IPS-18c (cell line): ENCODE data around the gene IFI27.
"Not testable (repeated sequence)": the region's sequence is repeated elsewhere in the genome, so short reads cannot be mapped to it uniquely, and the experiment has no call there.

ENCODE experiments used
- H3K4me3 ChIP-seq: 2 replicates; pipeline ENCODE4 v1.7.0; 2013; ENCODE audit warnings: low read depth, mild to moderate bottlenecking, low read length, moderate library complexity; ENCODE audit not compliant: insufficient read depth
- H3K9me3 ChIP-seq: one replicate; pipeline ENCODE4 v1.6.1; 2013; ENCODE audit warnings: mild to moderate bottlenecking, low read length, moderate library complexity; ENCODE audit not compliant: control insufficient read depth, insufficient read depth

The IFI27 gene

DNA sequence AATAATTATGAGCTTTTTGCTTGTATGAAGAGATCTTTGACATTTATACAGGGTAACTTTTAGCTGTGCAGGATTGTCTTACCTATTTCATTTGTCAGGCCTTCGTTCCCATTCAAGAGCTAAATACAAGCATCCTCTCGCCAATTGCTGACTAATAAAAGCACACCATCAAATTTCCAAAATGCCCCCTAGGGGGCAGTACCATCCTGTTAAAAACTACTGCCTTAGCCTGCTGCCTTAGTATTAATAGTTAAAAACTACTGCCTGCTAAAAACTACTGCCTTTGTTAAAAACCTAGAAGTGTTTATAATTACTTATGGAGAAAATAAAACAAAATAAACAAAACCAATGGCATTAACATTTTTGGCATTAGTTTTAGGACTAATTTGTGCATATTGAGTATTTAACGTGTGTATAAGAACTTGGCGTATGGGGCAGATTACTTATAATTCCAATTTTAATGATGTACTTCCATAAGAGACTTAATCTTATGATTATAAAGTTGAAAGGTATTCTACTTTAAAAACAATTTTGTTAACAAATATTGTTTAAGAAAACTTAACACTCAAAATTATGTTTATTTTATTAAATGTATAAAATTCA is 21.9 kb downstream of the IFI27 start:
- Histone ChIP-seq H3K4me3 (no peak overlapping the region), H3K9me3 (no peaks in the 10 kb centered on the region)

- Histone ChIP-seq H3K4me3 (no peak overlapping the region), H3K9me3 (no peaks in the 10 kb centered on the region)
Measured at GRCh38 chr14:94135476-94135875, 24.9 kb downstream of the IFI27 start.

- H3K9me3 ChIP-seq, result no peaks in the 10 kb centered on the region
- no peak overlapping the region for H3K4me3 ChIP-seq
Measured at GRCh38 chr14:94136575-94137331, 26.2 kb downstream of the IFI27 start.

DNA sequence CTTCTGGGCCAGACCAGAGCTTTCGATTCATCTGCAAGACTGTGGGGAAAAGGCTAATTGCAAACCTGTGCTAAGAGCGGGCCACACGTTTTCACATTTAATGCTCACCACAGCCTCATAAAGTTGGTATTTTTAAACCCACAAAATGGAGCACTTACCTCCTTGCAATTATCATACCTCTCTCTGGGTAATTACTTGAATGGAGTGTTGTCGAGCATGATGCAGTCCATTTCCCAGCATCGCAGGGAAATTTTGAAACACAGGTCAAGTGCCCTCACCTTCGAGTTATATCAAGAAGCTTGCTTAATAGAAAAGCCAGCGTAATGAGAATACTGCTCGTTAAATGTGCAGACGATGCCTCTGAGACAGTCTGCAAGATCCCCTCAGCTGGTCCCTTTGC is 27.7 kb downstream of the IFI27 start:
- H3K9me3 ChIP-seq, result no peaks in the 10 kb centered on the region

DNA sequence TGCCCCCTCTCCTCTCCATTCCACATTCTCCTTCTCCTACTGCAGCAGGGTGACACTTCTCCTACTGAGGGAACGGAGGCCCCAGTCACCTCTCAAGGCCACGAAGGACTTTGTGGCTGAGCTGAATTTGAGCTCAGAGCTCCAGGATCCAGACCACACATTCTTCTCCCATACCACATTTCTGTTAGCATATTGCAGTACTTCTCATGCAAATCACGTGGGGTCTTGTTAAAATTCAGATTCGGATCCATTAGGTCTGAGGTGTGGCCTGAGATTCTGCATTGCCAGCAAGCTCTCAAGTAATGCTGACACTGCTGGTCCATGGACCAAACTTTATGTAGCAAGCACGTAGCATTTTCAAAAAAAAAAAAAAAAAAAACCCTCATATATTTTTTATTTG is 28.5 kb downstream of the IFI27 start:
- no peak overlapping the region for H3K4me3 ChIP-seq
- no peaks in the 10 kb centered on the region for H3K9me3 ChIP-seq

More for the DNA sequence above, 27.7 kb downstream of the IFI27 start:
- no peak overlapping the region for H3K4me3 ChIP-seq

GRCh38 chr14:94139421-94139820 is 28.9 kb downstream of the IFI27 start:
- Histone ChIP-seq H3K4me3 (no peak overlapping the region), H3K9me3 (no peaks in the 10 kb centered on the region)

GRCh38 chr14:94142247-94142646 is 31.7 kb downstream of the IFI27 start:
- Histone ChIP-seq H3K4me3 (no peak overlapping the region), H3K9me3 (no peaks in the 10 kb centered on the region)

- no peaks in the 10 kb centered on the region for H3K9me3 ChIP-seq
- H3K4me3 ChIP-seq, result no peak overlapping the region
Measured at GRCh38 chr14:94142836-94143235, 32.3 kb downstream of the IFI27 start.

- no peak overlapping the region for H3K4me3 ChIP-seq
- no peaks in the 10 kb centered on the region for H3K9me3 ChIP-seq
Measured at GRCh38 chr14:94143239-94143638, 32.7 kb downstream of the IFI27 start.

- no peaks in the 10 kb centered on the region for H3K9me3 ChIP-seq
Measured at GRCh38 chr14:94143711-94144110, 33.2 kb downstream of the IFI27 start.

GRCh38 chr14:94144765-94145164 is 34.2 kb downstream of the IFI27 start:
- no peak overlapping the region for H3K4me3 ChIP-seq
- H3K9me3 ChIP-seq, result no peaks in the 10 kb centered on the region

More at GRCh38 chr14:94143711-94144110, 33.2 kb downstream of the IFI27 start:
- H3K4me3 ChIP-seq, result no peak overlapping the region

DNA sequence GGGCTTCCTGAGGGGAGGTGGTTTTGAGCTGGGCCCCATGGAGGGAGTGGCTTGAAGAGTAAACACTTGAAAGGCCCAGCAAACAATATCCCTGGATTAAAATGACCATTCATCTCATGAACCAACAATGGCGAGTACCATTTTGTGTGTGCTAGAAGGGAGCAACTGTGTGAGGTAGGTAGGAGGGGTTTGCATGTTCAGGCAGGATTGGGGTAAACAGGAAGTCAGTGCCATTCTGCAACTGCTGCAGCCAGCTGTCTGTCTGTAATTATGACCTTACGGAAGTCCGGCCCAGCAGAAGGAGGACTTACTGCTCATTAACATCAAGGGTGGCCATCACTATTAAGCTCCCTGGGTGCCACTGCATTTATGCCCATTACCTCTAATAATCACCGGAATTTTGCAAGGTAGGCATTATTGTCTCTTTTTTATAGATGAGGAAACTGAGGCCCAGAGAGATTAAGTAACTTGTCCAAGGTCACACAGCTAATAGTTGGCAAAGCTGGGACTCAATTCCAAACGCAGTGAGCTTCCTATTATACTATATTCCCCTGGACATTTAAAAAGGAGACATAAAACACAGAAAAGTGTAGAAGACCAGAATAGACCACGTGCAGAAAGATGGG is 35.5 kb downstream of the IFI27 start:
- no peak overlapping the region for H3K4me3 ChIP-seq

DNA sequence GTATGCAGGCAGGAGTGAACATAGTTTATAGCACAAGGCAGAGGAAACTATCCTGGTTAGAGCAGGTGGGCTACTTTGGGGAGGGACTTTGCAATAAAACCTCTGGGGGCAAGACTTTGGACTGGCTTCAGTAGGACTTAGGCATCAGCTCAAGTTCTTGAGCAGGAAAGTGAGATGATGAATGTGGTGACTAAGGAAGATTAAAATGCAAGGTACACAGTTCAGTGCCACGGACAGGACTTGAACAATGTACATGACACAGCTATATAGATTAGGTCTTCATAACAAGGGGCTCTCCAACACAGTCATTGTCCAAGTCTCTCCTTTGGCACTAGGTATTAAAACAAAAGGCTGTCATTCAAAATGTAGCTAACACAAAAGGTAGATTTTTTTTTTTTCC is 42.1 kb downstream of the IFI27 start:
- Histone ChIP-seq H3K4me3 (no peak overlapping the region), H3K9me3 (no peaks in the 10 kb centered on the region)

More for the DNA sequence above, 35.5 kb downstream of the IFI27 start:
- no peaks in the 10 kb centered on the region for H3K9me3 ChIP-seq

DNA sequence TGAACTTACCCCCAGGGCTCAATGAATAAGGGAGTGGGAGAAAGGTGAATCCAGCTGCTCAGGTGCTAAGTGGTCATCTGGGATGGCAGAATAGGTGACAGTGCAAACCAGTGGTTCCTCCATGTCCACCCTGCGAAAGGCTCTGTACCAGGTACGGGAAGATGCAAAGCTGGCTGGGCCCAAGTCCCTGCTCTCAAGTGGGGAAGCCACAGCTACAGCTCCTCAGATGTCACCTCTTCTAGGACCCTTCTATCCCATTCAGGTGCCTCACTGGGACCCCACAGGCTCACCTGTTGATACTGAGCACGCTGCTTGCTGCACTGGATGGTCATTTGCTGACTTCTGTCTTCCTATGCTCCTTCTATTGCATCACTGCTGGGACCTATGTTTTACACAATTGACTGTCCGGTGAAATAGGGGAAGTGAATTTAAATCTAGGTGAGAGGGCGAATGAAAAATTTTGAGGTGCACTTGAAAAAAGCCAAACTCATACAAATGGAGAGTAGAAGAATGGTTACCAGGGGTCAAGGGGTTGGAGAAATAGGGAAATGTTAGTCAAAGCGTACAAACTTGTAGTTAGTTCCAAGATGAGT is 43.3 kb downstream of the IFI27 start:
- Histone ChIP-seq H3K4me3 (no peak overlapping the region), H3K9me3 (no peaks in the 10 kb centered on the region)

DNA sequence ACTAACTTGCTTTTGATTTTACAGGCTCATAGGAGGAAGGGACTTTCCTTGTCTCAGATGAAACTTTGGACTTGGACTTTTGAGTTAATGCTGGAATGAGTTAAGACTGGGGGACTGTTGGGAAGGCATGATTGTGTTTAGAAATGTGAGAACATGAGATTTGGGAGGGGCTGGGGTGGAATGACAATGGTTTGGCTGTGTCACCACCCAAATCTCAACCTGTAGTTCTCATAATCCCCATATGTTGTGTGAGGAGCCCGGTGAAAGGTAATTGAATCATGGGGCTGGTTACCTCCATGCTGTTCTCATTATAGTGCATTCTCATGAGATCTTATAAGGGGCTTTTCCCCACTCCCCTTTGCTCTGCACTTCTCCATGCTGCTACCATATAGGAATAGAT is 45.6 kb downstream of the IFI27 start:
- not testable (repeated sequence) for H3K4me3 ChIP-seq, H3K9me3 ChIP-seq

- H3K4me3 ChIP-seq, result no peak overlapping the region
- no peaks in the 10 kb centered on the region for H3K9me3 ChIP-seq
Measured at GRCh38 chr14:94157197-94157596, 46.7 kb downstream of the IFI27 start.

DNA sequence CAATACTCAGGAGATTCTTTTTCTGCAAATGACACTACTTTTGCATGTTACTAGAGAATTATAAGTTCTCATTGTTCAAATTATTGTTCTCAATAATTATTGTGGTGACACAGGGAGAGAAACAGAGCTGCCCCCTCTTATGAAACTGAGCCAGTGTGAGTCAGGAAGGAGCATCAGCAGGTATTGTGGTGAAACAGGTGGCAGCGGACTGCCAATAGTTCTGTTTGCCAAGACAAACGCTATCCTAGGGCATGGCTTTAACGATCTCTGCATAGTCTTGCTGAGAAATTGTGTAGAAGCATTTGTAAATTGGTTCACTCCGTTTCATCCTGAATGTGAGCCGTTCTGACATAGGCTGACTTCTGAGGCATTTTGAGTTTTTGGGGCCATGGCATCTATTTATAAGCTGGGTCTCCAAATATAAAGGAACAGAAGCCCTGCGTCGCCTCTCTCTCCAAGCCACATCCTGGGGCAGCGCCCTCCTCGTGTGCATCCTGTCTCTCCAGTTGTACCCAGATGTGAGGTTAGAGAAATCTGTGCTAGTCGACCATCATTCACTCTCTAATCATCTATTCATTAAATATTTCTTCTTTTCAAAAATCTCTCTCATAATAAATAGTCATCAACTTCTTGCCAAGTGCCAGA is 47.8 kb downstream of the IFI27 start:
- H3K9me3 ChIP-seq, result no peaks in the 10 kb centered on the region
- no peak overlapping the region for H3K4me3 ChIP-seq
